HG03354 (cell line): Measurements from ENCODE around the gene WDR59.
"Not testable (repeated sequence)": the region's sequence is repeated elsewhere in the genome, so short reads cannot be mapped to it uniquely, and the experiment has no call there.

Experiments used
- ATAC-seq: cut with Tn5 transposase; IDR thresholded peaks from one replicate; pipeline ENCODE4 v1.9.1; 2021; ENCODE audit warnings: mild to moderate bottlenecking; ENCODE audit not compliant: unreplicated experiment, poor library complexity, severe bottlenecking

The WDR59 gene

GRCh38 chr16:74922150-74923138 is 62.5 kb downstream of the WDR59 start:
- no peak for ATAC-seq

GRCh38 chr16:74921051-74921450 is 63.9 kb downstream of the WDR59 start:
- ATAC-seq, result no peak

GRCh38 chr16:74909665-74910064 is 75.3 kb downstream of the WDR59 start:
- no peak for ATAC-seq

- not testable (repeated sequence) for ATAC-seq
Observed at GRCh38 chr16:74908759-74909158, 76.2 kb downstream of the WDR59 start.

GRCh38 chr16:74903901-74904678 is 80.8 kb downstream of the WDR59 start:
- ATAC-seq, result no peak

- ATAC-seq, result no peak
Observed at GRCh38 chr16:74903120-74903519, 81.8 kb downstream of the WDR59 start.

- no peak for ATAC-seq
Observed at GRCh38 chr16:74902161-74902560, 82.8 kb downstream of the WDR59 start.

- no peak for ATAC-seq
Observed at GRCh38 chr16:74901606-74902005, 83.3 kb downstream of the WDR59 start.

GRCh38 chr16:74899816-74900215 is 85.1 kb downstream of the WDR59 start:
- no peak for ATAC-seq

- no peak for ATAC-seq
Observed at GRCh38 chr16:74898659-74899058, 86.3 kb downstream of the WDR59 start.

- no peak for ATAC-seq
Observed at GRCh38 chr16:74896389-74897370, 88.2 kb downstream of the WDR59 start.

- ATAC-seq, result no peak
Observed at GRCh38 chr16:74893541-74893940, 91.4 kb downstream of the WDR59 start.

- ATAC-seq, result no peak
Observed at GRCh38 chr16:74892574-74893461, 92.1 kb downstream of the WDR59 start.

- ATAC-seq, result no peak
Observed at GRCh38 chr16:74888888-74889287, 96.0 kb downstream of the WDR59 start.

- no peak for ATAC-seq
Observed at GRCh38 chr16:74888232-74888862, 96.6 kb downstream of the WDR59 start.

GRCh38 chr16:74887084-74887483 is 97.8 kb downstream of the WDR59 start:
- no peak for ATAC-seq

GRCh38 chr16:74877706-74878105 is 107.2 kb downstream of the WDR59 start:
- no peak for ATAC-seq

GRCh38 chr16:74874912-74875546 is 109.9 kb downstream of the WDR59 start:
- no peak for ATAC-seq
